Trophoblast cell (in vitro differentiated cells and primary cell): ENCODE data around the gene NFE2L3.
A peak's percentile ranks its signal among the peaks of the same experiment; 100 is the strongest.

ENCODE experiments used
- DNase-seq, 2 donors: peaks; one replicate each; pipeline ENCODE4 v3.0.0-alpha.2; 2016
- H2AFZ ChIP-seq: 2 replicates; pipeline ENCODE4 v1.6.1; 2013; ENCODE audit warnings: low read length, moderate library complexity, mild to moderate bottlenecking; ENCODE audit not compliant: insufficient read depth, poor library complexity
- H2AK5ac ChIP-seq: 2 replicates; pipeline ENCODE4 v1.6.1; 2013; ENCODE audit warnings: mild to moderate bottlenecking, low read length
- H2BK120ac ChIP-seq: 2 replicates; pipeline ENCODE4 v1.6.1; 2013; ENCODE audit warnings: low read length, mild to moderate bottlenecking, moderate library complexity; ENCODE audit not compliant: insufficient read depth, poor library complexity
- H2BK12ac ChIP-seq: 2 replicates; pipeline ENCODE4 v1.6.1; 2013; ENCODE audit warnings: mild to moderate bottlenecking, low read length, moderate library complexity
- H2BK5ac ChIP-seq: 2 replicates; pipeline ENCODE4 v1.6.1; 2013; ENCODE audit warnings: low read length, low read depth, moderate library complexity, mild to moderate bottlenecking; ENCODE audit not compliant: poor library complexity
- H3K14ac ChIP-seq: 2 replicates; pipeline ENCODE4 v1.6.1; 2013; ENCODE audit warnings: mild to moderate bottlenecking, low read length
- H3K18ac ChIP-seq: 2 replicates; pipeline ENCODE4 v1.6.1; 2013; ENCODE audit warnings: mild to moderate bottlenecking, low read length
- H3K23ac ChIP-seq: 2 replicates; pipeline ENCODE4 v1.6.1; 2013; ENCODE audit warnings: low read length
- H3K27ac ChIP-seq: 2 replicates; pipeline ENCODE4 v1.5.1; 2013; ENCODE audit warnings: low read depth, mild to moderate bottlenecking, inconsistent platforms, low read length, moderate library complexity
- H3K27me3 ChIP-seq: 2 replicates; pipeline ENCODE4 v1.6.1; 2013; ENCODE audit warnings: inconsistent platforms, mild to moderate bottlenecking, low read length, moderate library complexity; ENCODE audit not compliant: insufficient read depth
- H3K36me3 ChIP-seq, 2 experiments: 1 replicate in 1 of 2; 2 replicates in 1 of 2; pipeline ENCODE4 v1.6.1; 2013; ENCODE audit warnings: low read length in 2 of 2, mild to moderate bottlenecking in 2 of 2, moderate library complexity in 1 of 2; ENCODE audit not compliant: insufficient read depth in 2 of 2, control insufficient read depth in 1 of 2
- H3K4ac ChIP-seq: 2 replicates; pipeline ENCODE4 v1.6.1; 2013; ENCODE audit warnings: low read depth, mild to moderate bottlenecking, low read length, moderate library complexity
- H3K4me1 ChIP-seq, 2 experiments: 1 replicate in 1 of 2; 2 replicates in 1 of 2; pipeline ENCODE4 v1.6.1; 2013; ENCODE audit warnings: low read length in 2 of 2, mild to moderate bottlenecking in 2 of 2, moderate library complexity in 1 of 2; ENCODE audit not compliant: insufficient read depth in 2 of 2, control insufficient read depth in 1 of 2
- H3K4me2 ChIP-seq: 2 replicates; pipeline ENCODE4 v1.6.1; 2013; ENCODE audit warnings: inconsistent platforms, mild to moderate bottlenecking, low read length, moderate library complexity
- H3K4me3 ChIP-seq: 2 replicates; pipeline ENCODE4 v1.5.1; 2013; ENCODE audit warnings: mild to moderate bottlenecking, low read depth, low read length, inconsistent platforms
- H3K79me1 ChIP-seq: one replicate; pipeline ENCODE4 v1.6.1; 2013; ENCODE audit warnings: low read length
- H3K79me2 ChIP-seq: 2 replicates; pipeline ENCODE4 v1.6.1; 2013; ENCODE audit warnings: low read length, mild to moderate bottlenecking; ENCODE audit not compliant: control insufficient read depth, insufficient read depth, poor library complexity
- H3K9ac ChIP-seq: 2 replicates; pipeline ENCODE4 v1.6.1; 2013; ENCODE audit warnings: mild to moderate bottlenecking, low read length
- H3K9me3 ChIP-seq: 2 replicates; pipeline ENCODE4 v1.6.1; 2013; ENCODE audit warnings: low read depth, mild to moderate bottlenecking, control low read depth, inconsistent platforms, low read length; ENCODE audit not compliant: insufficient read depth
- H4K12ac ChIP-seq: 2 replicates; pipeline ENCODE4 v1.6.1; 2013; ENCODE audit warnings: low read depth, mild to moderate bottlenecking, low read length, moderate library complexity
- H4K8ac ChIP-seq: 2 replicates; pipeline ENCODE4 v1.6.1; 2013; ENCODE audit warnings: low read depth, mild to moderate bottlenecking, low read length, moderate library complexity
- H4K91ac ChIP-seq: one replicate; pipeline ENCODE4 v1.6.1; 2013; ENCODE audit warnings: low read depth, mild to moderate bottlenecking, low read length, moderate library complexity
- WGBS: extraction: QIAGEN DNeasy Blood & Tissue Kit; methylation state at CpG from one replicate; pipeline ENCODE4 v1.1.7; 2013; ENCODE audit warnings: missing lambda C conversion rate; ENCODE audit not compliant: insufficient read length, insufficient coverage; ENCODE audit errors: extremely low coverage; 5-methylcytosine and 5-hydroxymethylcytosine counted together

The NFE2L3 gene

DNA sequence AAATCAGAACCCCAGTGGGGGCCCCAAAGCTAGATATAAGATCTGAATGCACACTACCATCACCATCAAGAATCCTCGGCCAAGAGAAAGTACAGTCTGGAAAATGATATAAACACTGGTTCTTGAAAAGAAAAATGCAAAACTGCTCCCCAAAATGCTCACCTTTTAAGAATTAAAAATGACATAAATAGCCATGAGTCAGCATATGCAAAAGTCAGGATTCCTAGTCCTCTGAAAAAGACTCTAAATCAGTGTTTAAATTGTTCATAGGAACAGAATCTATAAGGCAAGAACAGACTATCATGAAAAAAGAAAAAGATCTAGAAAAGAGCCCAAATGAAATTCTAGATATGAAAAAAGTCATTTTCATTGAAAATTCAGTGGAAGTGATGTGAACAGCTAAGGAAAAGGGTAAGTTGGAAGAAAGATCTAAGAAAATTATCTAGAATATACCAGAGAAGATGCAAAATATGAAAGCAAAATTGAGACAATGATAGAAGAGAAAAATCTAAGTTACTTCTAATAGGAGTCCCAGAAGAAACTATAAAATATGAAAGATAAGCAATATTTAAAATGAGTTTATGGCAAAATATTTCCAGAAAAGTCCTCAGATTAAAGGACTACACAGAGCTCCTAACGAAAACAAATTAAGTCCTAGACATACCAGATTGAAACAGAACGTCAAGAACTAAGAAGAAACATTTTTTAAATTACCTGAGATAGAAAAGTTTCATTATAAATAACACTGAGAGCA lies 29.7 kb downstream of the NFE2L3 start:
- H2AFZ ChIP-seq: no peak overlapping the region
- no peaks in the 10 kb centered on the region for H3K9me3 ChIP-seq
- H3K23ac ChIP-seq: no peak overlapping the region
- H3K27me3 ChIP-seq: no peaks in the 10 kb centered on the region
- no peak for DNase-seq
- no peak overlapping the region for H2BK5ac ChIP-seq
- H3K18ac ChIP-seq: no peak overlapping the region
- no peak overlapping the region for H3K14ac ChIP-seq
- no peaks in the 10 kb centered on the region for H3K4me1 ChIP-seq
- H3K27ac ChIP-seq: no peak overlapping the region
- no peak overlapping the region for H3K4ac ChIP-seq
- H4K8ac ChIP-seq: no peak overlapping the region
- no peak overlapping the region for H3K4me2 ChIP-seq
- peaks cover 2 to 9% of the 10 kb centered on the region in 2 experiments for H3K36me3 ChIP-seq
- H3K4me3 ChIP-seq: no peak overlapping the region
- no CpG with 5 or more reads among the region's 3 CpGs for WGBS
- H2BK12ac ChIP-seq: no peak overlapping the region
- H3K79me2 ChIP-seq: no peaks in the 10 kb centered on the region
- H2BK120ac ChIP-seq: no peak overlapping the region
- H4K91ac ChIP-seq: no peak overlapping the region
- no peak overlapping the region for H3K9ac ChIP-seq
- H4K12ac ChIP-seq: no peak overlapping the region
- no peaks in the 10 kb centered on the region for H3K79me1 ChIP-seq
- H2AK5ac ChIP-seq: no peak overlapping the region

- WGBS: no CpG with 5 or more reads among the region's 6 CpGs
Measured at GRCh38 chr7:26182283-26182682, 30.3 kb downstream of the NFE2L3 start.

GRCh38 chr7:26182706-26183105 lies 30.7 kb downstream of the NFE2L3 start:
- WGBS: 100% methylated on average over 1 of the region's 8 CpGs
- Histone ChIP-seq H3K4me3 (no peak overlapping the region), H4K91ac (no peak overlapping the region), H4K12ac (no peak overlapping the region), H3K23ac (no peak overlapping the region), H2BK12ac (no peak overlapping the region), H3K4ac (no peak overlapping the region), H2AFZ (no peak overlapping the region), H3K27me3 (no peaks in the 10 kb centered on the region), H4K8ac (no peak overlapping the region), H3K14ac (no peak overlapping the region), H3K79me1 (no peaks in the 10 kb centered on the region), H3K4me1 (no peaks in the 10 kb centered on the region), H3K4me2 (no peak overlapping the region), H3K36me3 (peaks cover 2 to 11% of the 10 kb centered on the region in 2 experiments), H3K9me3 (no peaks in the 10 kb centered on the region), H3K79me2 (no peaks in the 10 kb centered on the region), H3K9ac (no peak overlapping the region), H2AK5ac (no peak overlapping the region), H2BK120ac (no peak overlapping the region), H2BK5ac (no peak overlapping the region), H3K27ac (no peak overlapping the region), H3K18ac (no peak overlapping the region)
- no peak for DNase-seq

More at GRCh38 chr7:26182283-26182682, 30.3 kb downstream of the NFE2L3 start:
- DNase-seq: no peak
- Histone ChIP-seq H3K23ac (no peak overlapping the region), H3K4ac (no peak overlapping the region), H3K4me3 (no peak overlapping the region), H2AFZ (no peak overlapping the region), H2AK5ac (no peak overlapping the region), H4K8ac (no peak overlapping the region), H4K91ac (no peak overlapping the region), H3K27me3 (no peaks in the 10 kb centered on the region), H2BK5ac (no peak overlapping the region), H2BK12ac (no peak overlapping the region), H3K18ac (no peak overlapping the region), H3K36me3 (peaks cover 2 to 9% of the 10 kb centered on the region in 2 experiments), H3K9me3 (no peaks in the 10 kb centered on the region), H4K12ac (no peak overlapping the region), H2BK120ac (no peak overlapping the region), H3K4me2 (no peak overlapping the region), H3K27ac (no peak overlapping the region), H3K9ac (no peak overlapping the region), H3K14ac (no peak overlapping the region), H3K79me2 (no peaks in the 10 kb centered on the region), H3K4me1 (no peaks in the 10 kb centered on the region), H3K79me1 (no peaks in the 10 kb centered on the region)

DNA sequence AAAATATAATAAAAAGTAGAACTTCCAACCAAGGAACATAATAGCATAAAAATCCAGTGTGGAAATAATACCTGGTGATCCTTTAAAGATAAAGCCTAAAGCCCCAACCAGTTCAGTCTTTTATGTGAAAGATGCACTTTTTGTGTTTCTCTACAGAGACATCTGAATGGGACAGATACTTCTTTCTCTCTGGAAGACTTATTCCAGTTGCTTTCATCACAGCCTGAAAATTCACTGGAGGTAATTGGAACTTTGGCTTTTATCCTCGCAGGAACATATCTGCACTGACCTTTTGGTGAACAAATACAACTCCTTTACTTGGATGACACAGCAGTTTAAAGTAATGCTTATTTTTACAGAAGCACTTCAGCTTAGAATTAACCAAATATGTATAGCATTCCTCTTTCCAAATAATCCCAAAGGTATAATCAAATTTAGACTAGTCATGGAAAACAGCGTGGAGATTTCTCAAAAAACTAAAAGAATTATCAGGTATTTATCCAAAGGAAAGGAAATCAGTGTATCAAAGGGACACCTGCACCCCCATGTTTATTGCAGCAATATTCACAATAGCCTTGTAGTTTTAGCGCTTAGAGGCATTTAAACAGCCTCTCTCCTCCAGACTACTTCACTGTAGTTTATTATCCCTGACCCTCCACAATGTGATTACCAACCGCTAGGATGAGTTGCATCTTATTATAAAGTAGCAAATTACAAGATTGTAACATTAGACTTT lies 31.7 kb downstream of the NFE2L3 start:
- Histone ChIP-seq H3K23ac (no peak overlapping the region), H4K8ac (no peak overlapping the region), H4K12ac (no peak overlapping the region), H2BK120ac (no peak overlapping the region), H2AK5ac (no peak overlapping the region), H3K79me1 (no peaks in the 10 kb centered on the region), H3K79me2 (no peaks in the 10 kb centered on the region), H3K9ac (no peak overlapping the region), H2BK5ac (no peak overlapping the region), H3K4me3 (no peak overlapping the region), H2BK12ac (no peak overlapping the region), H3K18ac (no peak overlapping the region), H3K14ac (no peak overlapping the region), H4K91ac (no peak overlapping the region), H3K4me2 (no peak overlapping the region), H3K4ac (no peak overlapping the region), H3K36me3 (peaks cover 4 to 15% of the 10 kb centered on the region in 2 experiments), H3K9me3 (no peaks in the 10 kb centered on the region), H3K4me1 (no peaks in the 10 kb centered on the region), H3K27me3 (no peaks in the 10 kb centered on the region), H2AFZ (no peak overlapping the region), H3K27ac (peak overlapping the region; percentile 9)
- peak in 1 of 2 donors; percentile 30 for DNase-seq
- WGBS: no CpG with 5 or more reads among the region's 4 CpGs
